Endothelial cell of umbilical vein (primary cell): ENCODE measurements around the gene AMIGO1. TPM values are rescaled to one million over a fixed set of nuclear protein-coding genes. Genes with fewer than 3 reads are reported as not detected.

Experiments used
- BruUV-seq: library from RNA; stranded (reverse); fragments of 400-500 nt; replicated peaks from 2 replicates; lab custom pipeline; 2021; lab: Mats Ljungman, UMichigan
- CTCF ChIA-PET: fragments of 300-600, 350-600 bp; sonication (Branson Sonifier 250); formaldehyde crosslinking; loops from one replicate; lab custom pipeline; 2021; ENCODE audit warnings: antibody characterized with exemption, inconsistent platforms; lab: Charles Lee
- POLR2A ChIA-PET: fragments of 300-600, 350-600 bp; sonication (Branson Sonifier 250); formaldehyde crosslinking; loops from one replicate; lab custom pipeline; 2021; ENCODE audit warnings: antibody characterized with exemption, inconsistent platforms; lab: Charles Lee
- DNase-seq: peaks from one replicate; pipeline ENCODE4 v3.0.0-alpha.2; 2011; ENCODE audit warnings: low read depth, low spot score
- FAIRE-seq: peaks from 2 replicates; lab custom pipeline; 2011; peaks lifted over from hg19 to GRCh38; lab: Jason Lieb, UNC
- H2AFZ ChIP-seq: 2 replicates; pipeline ENCODE4 v1.6.0; 2012; ENCODE audit warnings: low read depth, low read length, control low read depth, inconsistent platforms
- H3K27ac ChIP-seq: 2 replicates; pipeline ENCODE4 v1.5.1; 2011; ENCODE audit warnings: low read depth, mild to moderate bottlenecking, control low read depth, low read length, moderate library complexity; ENCODE audit not compliant: insufficient read depth
- H3K27me3 ChIP-seq, 2 experiments: 2 replicates each; pipeline versions ENCODE4 v1.6.0 to v1.6.1; 2011; ENCODE audit warnings: low read length in 2 of 2, mixed read lengths in 1 of 2; ENCODE audit not compliant: control insufficient read depth in 2 of 2, insufficient read depth in 2 of 2
- H3K36me3 ChIP-seq, 2 experiments: 2 replicates in 1 of 2; 3 replicates in 1 of 2; pipeline ENCODE4 v1.5.1; 2011; ENCODE audit warnings: low read length in 2 of 2, mild to moderate bottlenecking in 1 of 2, moderate library complexity in 1 of 2; ENCODE audit not compliant: control insufficient read depth in 2 of 2, insufficient read depth in 2 of 2; ENCODE audit errors: extremely low read depth in 1 of 2
- H3K4me1 ChIP-seq: 3 replicates; pipeline ENCODE4 v1.5.1; 2011; ENCODE audit warnings: mild to moderate bottlenecking, low read length; ENCODE audit not compliant: control insufficient read depth, insufficient read depth; ENCODE audit errors: extremely low read depth
- H3K4me2 ChIP-seq: 2 replicates; pipeline ENCODE4 v1.6.1; 2011; ENCODE audit warnings: low read length, control low read depth, mixed read lengths; ENCODE audit not compliant: insufficient read depth
- H3K4me3 ChIP-seq, 3 experiments: fragments of 200-600 bp in 1 of 3; sonication (generic), shearing (Covaris generic) in 1 of 3; replicated peaks in 1 of 3; 2 replicates each; pipeline ENCODE4 v1.5.1; 2011 to 2016; ENCODE audit warnings: control low read depth in 3 of 3, low read length in 3 of 3, mild to moderate bottlenecking in 2 of 3, inconsistent platforms in 1 of 3, low read depth in 1 of 3, moderate library complexity in 1 of 3; ENCODE audit not compliant: insufficient read depth in 1 of 3
- H3K79me2 ChIP-seq: 2 replicates; pipeline ENCODE4 v1.6.0; 2012; ENCODE audit warnings: low read length, inconsistent platforms; ENCODE audit not compliant: control insufficient read depth, insufficient read depth
- H3K9ac ChIP-seq: replicated peaks from 2 replicates; pipeline ENCODE3; 2011; ENCODE audit warnings: low read length, control low read depth; ENCODE audit not compliant: insufficient read depth; ENCODE audit errors: extremely low read depth
- H3K9me1 ChIP-seq: replicated peaks from 3 replicates; pipeline ENCODE4 v1.6.0; 2011; ENCODE audit warnings: mild to moderate bottlenecking, low read length; ENCODE audit not compliant: control insufficient read depth, insufficient read depth; ENCODE audit errors: extremely low read depth
- H3K9me3 ChIP-seq: replicated peaks from 2 replicates; pipeline ENCODE4 v1.5.1; 2012; ENCODE audit warnings: low read length, inconsistent platforms; ENCODE audit not compliant: control insufficient read depth, insufficient read depth
- H4K20me1 ChIP-seq: replicated peaks from 2 replicates; pipeline ENCODE3; 2011; ENCODE audit warnings: mild to moderate bottlenecking, low read length; ENCODE audit not compliant: control insufficient read depth, insufficient read depth; ENCODE audit errors: extremely low read depth
- CTCF ChIP-seq, 2 donors: IDR thresholded peaks; 1 replicate in 1 of 2; 2 replicates in 1 of 2; pipeline ENCODE4 v1.5.1; 2011; ENCODE audit warnings: low read length in 2 of 2, mild to moderate bottlenecking in 2 of 2, moderate library complexity in 2 of 2, control low read depth in 1 of 2, inconsistent platforms in 1 of 2, low read depth in 1 of 2; ENCODE audit not compliant: insufficient read depth in 1 of 2; ENCODE audit errors: extremely low read depth in 1 of 2
- EZH2 ChIP-seq: IDR thresholded peaks from 2 replicates; pipeline ENCODE4 v1.6.1; 2012; ENCODE audit warnings: borderline replicate concordance, low read depth, mild to moderate bottlenecking, moderate library complexity, low read length, inconsistent platforms; ENCODE audit not compliant: severe bottlenecking
- FOS ChIP-seq: IDR thresholded peaks from 2 replicates; pipeline ENCODE4 v1.6.1; 2011; ENCODE audit warnings: mild to moderate bottlenecking, low read length, moderate library complexity, borderline replicate concordance; ENCODE audit not compliant: insufficient read depth
- GATA2 ChIP-seq: IDR thresholded peaks from 2 replicates; pipeline ENCODE4 v1.7.0; 2011; ENCODE audit warnings: low read depth, mild to moderate bottlenecking, moderate library complexity, mixed read lengths, low read length; ENCODE audit not compliant: insufficient read length, insufficient read depth
- JUN ChIP-seq: IDR thresholded peaks from 2 replicates; pipeline ENCODE4 v1.6.1; 2011; ENCODE audit warnings: borderline replicate concordance, low read depth; ENCODE audit not compliant: insufficient read length, insufficient read depth
- MAX ChIP-seq: IDR thresholded peaks from 2 replicates; pipeline ENCODE4 v1.6.1; 2011; ENCODE audit not compliant: insufficient read depth, insufficient read length
- MYC ChIP-seq: IDR thresholded peaks from one replicate; pipeline ENCODE4 v1.6.1; 2011; ENCODE audit warnings: mild to moderate bottlenecking, low read depth, low read length
- POLR2A ChIP-seq: IDR thresholded peaks from 2 replicates; pipeline ENCODE4 v1.6.1; 2012; ENCODE audit warnings: low read depth, mild to moderate bottlenecking, control low read depth, low read length
- POLR2AphosphoS5 ChIP-seq: IDR thresholded peaks from 2 replicates; pipeline ENCODE4 v1.6.1; 2012; ENCODE audit warnings: low read depth, mild to moderate bottlenecking, control low read depth, low read length, moderate library complexity; ENCODE audit not compliant: insufficient read depth
- dilution Hi-C: fragments of 300-500 bp; cut with MboI; formaldehyde crosslinking; loops from one replicate; pipeline ENCODE4 v1.15.0; 2019; ENCODE audit warnings: low sequenced_read_pairs; ENCODE audit not compliant: extremely low pct_ligation_motif_present
- intact Hi-C: fragments of 100-400 bp; cut with micrococcal nuclease; formaldehyde crosslinking; loops from one replicate; pipeline ENCODE4 v1.10.0; 2022
- polyA plus RNA-seq, 4 experiments: library from polyadenylated mRNA; depleted of rRNA in 3 of 4; stranded (reverse) in 3 of 4; unstranded in 1 of 4; fragments of >200 nt; gene quantifications; 2 replicates each; pipeline versions ENCODE4 v1.2.1 to v1.2.3, GENCODE V29; 2011 to 2012; ENCODE audit warnings: missing spikeins in 1 of 4
- total RNA-seq: library from RNA; stranded (reverse); gene quantifications from 2 replicates; pipeline ENCODE4 v1.2.3, GENCODE V29; 2021

AMIGO1 gene
- total and polyA plus RNA-seq, 2 donors (not counting 3 experiments of a cell fraction or from before 2014, with no cell fraction given) = 0.80 to 0.88 TPM

- Histone ChIP-seq H3K9me3 (no peaks in the 10 kb centered on the region), H3K36me3 (no peaks in the 10 kb centered on the region), H2AFZ (no peak overlapping the region), H3K4me1 (no peaks in the 10 kb centered on the region), H3K4me2 (no peak overlapping the region), H3K79me2 (no peaks in the 10 kb centered on the region), H3K9me1 (no peaks in the 10 kb centered on the region), H3K27ac (no peak overlapping the region), H3K27me3 (peaks cover 16 to 18% of the 10 kb centered on the region in 2 experiments), H3K4me3 (no peak overlapping the region), H4K20me1 (no peaks in the 10 kb centered on the region), H3K9ac (no peak overlapping the region)
- POLR2A ChIA-PET = no interaction called here
- intact Hi-C loops = no loop called here
- FAIRE-seq (no peak), DNase-seq (no peak)
- no TSS peak for BruUV-seq
- CTCF ChIA-PET = interaction anchor here (0.9 to 18.7 kb wide), 3 partner anchors 9 to 22 kb away, joined by 3 to 955 read pairs (median 22); partner anchors contain the start of genes AMIGO1 and CYB561D1
- TF ChIP-seq CTCF (IDR thresholded peaks at IDR 0.05; ENCODE audit: extremely low read depth in 1 of 2, insufficient read depth in 1 of 2, low read depth in 1 of 2, low read length in 2 of 2) = no peak
- no peak for TF ChIP-seq POLR2A
- TF ChIP-seq FOS = no peak
- no peak for TF ChIP-seq JUN
- no peak for TF ChIP-seq POLR2AphosphoS5
- TF ChIP-seq GATA2 = no peak
- TF ChIP-seq MYC = no peak
- TF ChIP-seq EZH2 = no peak
- no peak for TF ChIP-seq MAX
- dilution Hi-C loops = no loop called here
Measured at GRCh38 chr1:109522026-109522425, 12.5 kb upstream of the AMIGO1 start.
